WTC11 (cell line): ENCODE measurements around the gene EHMT1. TPM values are rescaled to one million over a fixed set of nuclear protein-coding genes. Genes with fewer than 3 reads are reported as not detected.
"Not testable (repeated sequence)": the region's sequence is repeated elsewhere in the genome, so short reads cannot be mapped to it uniquely, and the experiment has no call there.

Experiments
- ATAC-seq: fragments of 200-7000 bp; cut with Tn5 transposase; 2 replicates; pipeline ENCODE4 v1.10.0; 2021; ENCODE audit warnings: mild to moderate bottlenecking, moderate library complexity
- CTCF ChIA-PET: fragments of 300-600 bp; sonication (Branson Sonifier 250); formaldehyde crosslinking; loops from one replicate; lab custom pipeline; 2021; ENCODE audit warnings: antibody characterized with exemption; lab: Charles Lee
- POLR2A ChIA-PET: fragments of 350-600 bp; sonication (Branson Sonifier 250); formaldehyde crosslinking; loops from one replicate; lab custom pipeline; 2021; ENCODE audit warnings: antibody characterized with exemption; lab: Charles Lee
- DNase-seq: peaks from one replicate; pipeline ENCODE4 v3.0.0; 2021; ENCODE audit warnings: low spot score
- H3K27ac Mint-ChIP-seq: 2 replicates; pipeline ENCODE4 v1.8.0; 2021; ENCODE audit warnings: mixed read lengths
- H3K27me3 Mint-ChIP-seq: 2 replicates; pipeline ENCODE4 v1.8.0; 2021; ENCODE audit warnings: low read depth, mild to moderate bottlenecking, moderate library complexity, mixed read lengths
- H3K36me3 Mint-ChIP-seq: 2 replicates; pipeline ENCODE4 v1.8.0; 2021; ENCODE audit warnings: mixed read lengths
- H3K4me1 Mint-ChIP-seq: 2 replicates; pipeline ENCODE4 v1.8.0; 2022; ENCODE audit warnings: mixed read lengths
- H3K4me3 Mint-ChIP-seq: 2 replicates; pipeline ENCODE4 v1.8.0; 2021; ENCODE audit warnings: mild to moderate bottlenecking, moderate library complexity, mixed read lengths
- H3K9me3 Mint-ChIP-seq: 2 replicates; pipeline ENCODE4 v1.8.0; 2021; ENCODE audit warnings: mixed read lengths
- ARID4B ChIP-seq: sonication (generic); formaldehyde crosslinking; IDR thresholded peaks from 2 replicates; pipeline ENCODE4 v1.8.0; 2023; ENCODE audit warnings: missing genetic modification reagents, mild to moderate bottlenecking, borderline replicate concordance
- CREB1 ChIP-seq: sonication (generic); formaldehyde crosslinking; IDR thresholded peaks from 2 replicates; pipeline ENCODE4 v1.8.0; 2023; ENCODE audit warnings: mild to moderate bottlenecking, missing genetic modification reagents
- CTCF ChIP-seq: fragments of 200-600 bp; IDR thresholded peaks from 2 replicates; pipeline ENCODE4 v1.8.0; 2022; ENCODE audit warnings: antibody characterized with exemption
- EMX1 ChIP-seq: fragments of 250-450 bp; sonication (Bioruptor Pico); IDR thresholded peaks from 2 replicates; pipeline ENCODE4 v1.8.0; 2021; ENCODE audit warnings: mild to moderate bottlenecking
- ESRRA ChIP-seq: sonication (generic); formaldehyde crosslinking; IDR thresholded peaks from 2 replicates; pipeline ENCODE4 v1.8.1; 2022; ENCODE audit warnings: mild to moderate bottlenecking, missing genetic modification reagents, borderline replicate concordance
- GTF2I ChIP-seq: fragments of 250-450 bp; sonication (Bioruptor Pico); conservative IDR thresholded peaks from 2 replicates; pipeline ENCODE4 v1.4.0; 2021; ENCODE audit warnings: mild to moderate bottlenecking
- HMGXB4 ChIP-seq: sonication (generic); formaldehyde crosslinking; IDR thresholded peaks from 2 replicates; pipeline ENCODE4 v1.8.1; 2023; ENCODE audit warnings: mild to moderate bottlenecking, moderate library complexity, missing genetic modification reagents
- JAZF1 ChIP-seq: fragments of 250-450 bp; sonication (Bioruptor Pico); IDR thresholded peaks from 2 replicates; pipeline ENCODE4 v1.9.0; 2021; ENCODE audit warnings: moderate library complexity, mild to moderate bottlenecking, inconsistent platforms
- JUN ChIP-seq: sonication (generic); formaldehyde crosslinking; IDR thresholded peaks from 2 replicates; pipeline ENCODE4 v1.8.0; 2023; ENCODE audit warnings: mild to moderate bottlenecking, missing genetic modification reagents
- MAX ChIP-seq: sonication (generic); formaldehyde crosslinking; IDR thresholded peaks from 2 replicates; pipeline ENCODE4 v1.8.0; 2022; ENCODE audit warnings: mild to moderate bottlenecking, missing genetic modification reagents
- NFATC4 ChIP-seq: fragments of 250-450 bp; sonication (Bioruptor Pico); IDR thresholded peaks from 2 replicates; pipeline ENCODE4 v1.9.0; 2021; ENCODE audit warnings: mild to moderate bottlenecking
- OVOL2 ChIP-seq: fragments of 250-450 bp; sonication (Bioruptor Pico); IDR thresholded peaks from 2 replicates; pipeline ENCODE4 v1.9.0; 2021; ENCODE audit warnings: mild to moderate bottlenecking, borderline replicate concordance
- SP1 ChIP-seq: sonication (generic); formaldehyde crosslinking; conservative IDR thresholded peaks from 2 replicates; pipeline ENCODE4 v1.8.1; 2022; ENCODE audit warnings: missing genetic modification reagents
- ZBTB21 ChIP-seq: sonication (generic); formaldehyde crosslinking; IDR thresholded peaks from 2 replicates; pipeline ENCODE4 v1.8.1; 2023; ENCODE audit warnings: mild to moderate bottlenecking, missing genetic modification reagents, borderline replicate concordance
- ZNF232 ChIP-seq: sonication (generic); formaldehyde crosslinking; IDR thresholded peaks from 2 replicates; pipeline ENCODE4 v1.8.0; 2022; ENCODE audit warnings: mild to moderate bottlenecking, missing genetic modification reagents
- total RNA-seq: library from RNA; stranded (reverse); gene quantifications from 3 replicates; pipeline ENCODE4 v1.2.3, GENCODE V29; 2021
- TF ChIP-seq, protein P1 (sequence below): sonication (generic); formaldehyde crosslinking; conservative IDR thresholded peaks from 2 replicates; pipeline ENCODE4 v1.8.1; 2022; ENCODE audit warnings: mild to moderate bottlenecking, missing genetic modification reagents

Gene EHMT1
- total RNA-seq, 1 experiment from 2014 or later, result 170 TPM

DNA sequence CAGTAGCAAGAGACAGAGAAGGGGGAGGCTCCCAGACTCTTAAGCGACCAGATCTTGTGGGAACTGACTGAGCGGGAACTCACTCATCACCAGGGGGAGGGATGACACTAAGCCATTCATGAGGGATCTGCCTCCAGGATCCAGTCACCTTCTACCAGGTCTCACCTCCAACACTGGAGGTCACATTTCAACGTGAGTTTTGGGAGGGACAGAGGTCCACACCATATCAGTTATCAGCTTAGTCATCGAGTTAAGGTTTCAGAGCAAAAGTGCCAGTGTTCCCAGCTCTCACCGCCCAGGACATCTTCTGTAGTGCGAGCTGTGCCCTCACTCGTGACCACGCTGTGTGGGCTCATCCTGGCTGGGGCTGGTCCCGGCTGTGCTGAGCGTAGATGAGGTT is 160.1 kb downstream of the EHMT1 start (continued):
- no peak for TF ChIP-seq ARID4B (CRISPR knock-in tag)
- TF ChIP-seq, protein P1, sequence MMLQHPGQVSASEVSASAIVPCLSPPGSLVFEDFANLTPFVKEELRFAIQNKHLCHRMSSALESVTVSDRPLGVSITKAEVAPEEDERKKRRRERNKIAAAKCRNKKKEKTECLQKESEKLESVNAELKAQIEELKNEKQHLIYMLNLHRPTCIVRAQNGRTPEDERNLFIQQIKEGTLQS (CRISPR knock-in tag), result no peak
- TF ChIP-seq CREB1 (CRISPR knock-in tag), result no peak
- no peak for TF ChIP-seq ESRRA (CRISPR knock-in tag)
- no peak for TF ChIP-seq ZNF232 (CRISPR knock-in tag)

DNA sequence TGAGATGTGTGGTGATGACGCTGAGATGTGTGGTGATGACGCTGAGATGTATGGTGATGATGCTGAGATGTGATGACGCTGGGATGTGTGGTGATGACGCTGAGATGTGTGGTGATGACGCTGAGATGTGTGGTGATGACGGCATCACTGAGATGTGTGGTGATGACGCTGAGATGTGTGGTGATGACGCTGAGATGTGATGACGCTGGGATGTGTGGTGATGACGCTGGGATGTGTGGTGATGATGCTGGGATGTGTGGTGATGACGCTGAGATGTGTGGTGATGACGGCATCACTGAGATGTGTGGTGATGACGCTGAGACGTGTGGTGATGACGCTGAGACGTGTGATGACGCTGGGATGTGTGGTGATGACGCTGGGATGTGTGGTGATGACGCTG is 161.2 kb downstream of the EHMT1 start:
- H3K27ac Mint-ChIP-seq, ATAC-seq, H3K27me3 Mint-ChIP-seq, POLR2A ChIA-PET, H3K4me1 Mint-ChIP-seq, H3K9me3 Mint-ChIP-seq, H3K4me3 Mint-ChIP-seq, DNase-seq, CTCF ChIA-PET: not testable (repeated sequence)
- H3K36me3 Mint-ChIP-seq, result peaks cover 44% of the 10 kb centered on the region

DNA sequence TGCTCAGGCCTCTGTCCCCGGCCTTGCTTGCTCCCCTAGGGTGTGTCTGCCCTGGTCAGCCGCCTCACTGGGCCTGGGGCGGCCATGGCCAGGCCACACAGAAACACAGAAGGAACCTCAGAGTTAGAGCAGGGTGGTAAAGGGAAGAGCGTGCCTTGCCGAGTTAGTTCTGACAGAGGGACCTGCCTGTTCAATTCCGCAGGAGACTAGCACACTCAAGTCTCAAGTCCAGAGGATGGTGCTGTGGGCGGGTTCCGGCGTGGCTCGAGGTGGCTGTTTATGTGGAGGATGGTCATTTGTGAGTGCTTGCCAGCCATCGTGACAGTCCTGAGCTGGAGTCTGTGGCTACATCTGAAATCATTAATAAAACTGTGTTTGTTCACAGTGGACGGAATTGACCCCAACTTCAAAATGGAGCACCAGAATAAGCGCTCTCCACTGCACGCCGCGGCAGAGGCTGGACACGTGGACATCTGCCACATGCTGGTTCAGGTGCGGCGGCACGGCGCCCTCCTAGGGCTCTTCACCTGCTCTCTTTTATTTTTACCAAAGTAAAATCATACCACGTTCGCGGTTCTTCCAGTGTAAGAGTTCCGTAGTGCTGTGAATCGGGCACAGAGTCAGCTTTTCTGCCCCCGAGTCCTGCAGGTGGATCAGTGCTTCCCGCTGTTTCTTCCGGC is 163.2 kb downstream of the EHMT1 start:
- H3K9me3 Mint-ChIP-seq, result no peaks in the 10 kb centered on the region
- peaks cover 20% of the 10 kb centered on the region for H3K4me1 Mint-ChIP-seq
- ChIA-PET POLR2A (no interaction called here), CTCF (no interaction called here)
- peaks cover 32% of the 10 kb centered on the region for H3K36me3 Mint-ChIP-seq
- ATAC-seq (no peak), DNase-seq (no peak)
- H3K4me3 Mint-ChIP-seq, result no peak overlapping the region
- no peaks in the 10 kb centered on the region for H3K27me3 Mint-ChIP-seq
- peak overlapping the region; percentile 48 for H3K27ac Mint-ChIP-seq
- TF ChIP-seq EMX1, result no peak
- TF ChIP-seq HMGXB4 (CRISPR knock-in tag), result no peak

DNA sequence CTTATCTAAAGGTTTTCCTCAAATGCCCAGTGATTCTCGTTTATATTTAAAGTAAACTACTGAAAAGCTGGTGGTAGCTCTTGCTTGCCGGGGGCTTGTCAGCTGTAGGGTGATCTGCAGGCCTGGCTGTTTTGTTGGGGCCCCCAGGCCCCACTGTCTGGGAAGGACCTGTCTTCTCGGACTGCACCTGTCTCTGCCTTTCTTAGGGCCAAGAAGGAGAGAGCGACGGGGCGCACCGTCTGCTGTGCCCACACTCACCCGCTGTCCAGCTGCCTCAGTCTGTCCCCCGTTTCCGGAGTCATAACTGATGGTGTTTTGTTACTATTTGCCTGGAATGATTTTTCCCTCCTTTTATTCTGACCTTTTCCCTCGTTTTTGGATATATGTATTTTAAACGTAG is 164.7 kb downstream of the EHMT1 start:
- DNase-seq (no peak), ATAC-seq (no peak)
- ChIA-PET POLR2A (no interaction called here), CTCF (interaction anchor here (1.1 kb wide), 1 partner anchor 17 kb away, joined by 3 read pairs; no protein-coding TSS in a partner anchor)
- Mint-ChIP-seq H3K36me3 (peaks cover 20% of the 10 kb centered on the region), H3K4me1 (peaks cover 21% of the 10 kb centered on the region), H3K27ac (no peak overlapping the region), H3K4me3 (no peak overlapping the region), H3K27me3 (no peaks in the 10 kb centered on the region), H3K9me3 (no peaks in the 10 kb centered on the region)
- TF ChIP-seq JAZF1 (CRISPR knock-in tag) (no peak), SP1 (no peak), ZBTB21 (CRISPR knock-in tag) (no peak), OVOL2 (CRISPR knock-in tag) (no peak), NFATC4 (CRISPR knock-in tag) (no peak), JUN (CRISPR knock-in tag) (no peak), MAX (CRISPR knock-in tag) (no peak), GTF2I (no peak), CTCF (no peak)
